Measurements from ENCODE around the gene TAF11L12. TPM values are rescaled to one million over a fixed set of nuclear protein-coding genes. Genes with fewer than 3 reads are reported as not detected.
"Not testable (repeated sequence)": the region's sequence is repeated elsewhere in the genome, so short reads cannot be mapped to it uniquely, and the experiment has no call there.

The TAF11L12 gene
- total RNA-seq, 1 donor from 2014 or later = not detected

DNA sequence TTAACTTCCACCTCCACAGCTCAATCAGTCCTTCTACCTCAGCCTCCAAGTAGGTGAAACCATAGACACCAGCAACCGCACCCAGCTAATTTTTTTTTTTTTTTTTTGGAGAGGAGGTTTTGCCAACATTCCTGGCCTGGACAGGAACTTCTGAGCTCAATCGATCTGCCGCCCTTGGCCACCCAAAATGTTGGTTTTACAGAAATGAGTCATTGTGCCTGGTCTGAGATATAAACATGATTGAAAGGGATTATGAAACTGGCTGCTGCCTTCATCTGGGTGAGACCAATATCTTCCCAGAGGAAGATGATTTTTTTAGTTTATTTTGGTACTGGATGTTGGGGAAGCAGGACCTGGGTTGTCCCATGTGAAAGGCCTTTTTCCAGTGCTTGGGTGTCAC is 9.2 kb downstream of the TAF11L12 start:
- Histone ChIP-seq H3K27ac (no peak overlapping the region), H3K36me3 (no peaks in the 10 kb centered on the region), H3K9me3 (no peaks in the 10 kb centered on the region), H3K4me1 (no peaks in the 10 kb centered on the region), H3K27me3 (no peaks in the 10 kb centered on the region), H3K4me3 (no peak overlapping the region)
- intact Hi-C loops (cut with DNase I) = no loop called here
- TF ChIP-seq POLR2A (IDR thresholded peaks at IDR 0.05) = no peak
- no peak for DNase-seq (ENCODE audit: extremely low spot score in 2 of 2)

- intact Hi-C loops (cut with DNase I) = no loop called here
- Histone ChIP-seq H3K27ac (no peak overlapping the region), H3K36me3 (no peaks in the 10 kb centered on the region), H3K4me3 (no peak overlapping the region), H3K9me3 (no peaks in the 10 kb centered on the region), H3K27me3 (no peaks in the 10 kb centered on the region), H3K4me1 (no peaks in the 10 kb centered on the region)
- no peak for TF ChIP-seq POLR2AphosphoS5 (IDR thresholded peaks at IDR 0.05; ENCODE audit: insufficient read depth in 1 of 2, low read depth in 1 of 2)
- no peak for TF ChIP-seq POLR2A (IDR thresholded peaks at IDR 0.05)
- no peak for TF ChIP-seq CTCF (IDR thresholded peaks at IDR 0.05)
- DNase-seq (ENCODE audit: extremely low spot score in 2 of 2) = no peak
Measured at GRCh38 chr5:17620627-17621026, 10.4 kb downstream of the TAF11L12 start.

DNA sequence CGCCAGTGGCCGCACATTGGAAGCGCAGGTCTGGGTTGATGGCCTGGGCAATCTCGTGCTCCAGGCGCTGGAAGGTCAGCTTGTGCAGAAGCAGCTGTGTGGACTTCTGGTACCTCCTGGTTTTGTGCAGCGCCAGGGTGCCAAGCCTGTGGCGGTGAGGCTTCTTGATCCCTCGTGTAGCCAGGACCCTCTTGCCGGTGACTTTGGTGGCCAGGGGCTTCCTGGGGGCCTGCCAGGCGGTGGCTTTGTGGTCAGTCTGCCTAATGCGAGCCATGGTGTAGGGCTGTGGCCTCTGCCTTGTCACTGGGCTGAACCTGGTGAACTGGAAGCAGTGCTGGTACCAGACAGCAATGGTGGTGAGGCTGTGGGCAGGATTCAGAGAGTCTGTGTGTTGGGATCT is 15.5 kb downstream of the TAF11L12 start:
- Histone ChIP-seq H3K27me3 (no peaks in the 10 kb centered on the region), H3K36me3 (no peaks in the 10 kb centered on the region), H3K4me1 (no peaks in the 10 kb centered on the region), H3K9me3 (no peaks in the 10 kb centered on the region), H3K4me3 (no peak overlapping the region), H3K27ac (no peak overlapping the region)
- intact Hi-C loops (cut with DNase I) = no loop called here
- TF ChIP-seq CTCF (IDR thresholded peaks at IDR 0.05) (no peak), POLR2A (IDR thresholded peaks at IDR 0.05) (no peak), POLR2AphosphoS5 (IDR thresholded peaks at IDR 0.05; ENCODE audit: insufficient read depth in 1 of 2, low read depth in 1 of 2) (no peak)
- DNase-seq (ENCODE audit: extremely low spot score in 2 of 2) = no peak

GRCh38 chr5:17631788-17632187 is 21.6 kb downstream of the TAF11L12 start, which contains the start of gene TAF11L13:
Gene TAF11L13 (plus strand): TSS chr5:17632088.
- intact Hi-C loops (cut with DNase I); H3K36me3 ChIP-seq; H3K4me1 ChIP-seq; DNase-seq (ENCODE audit: extremely low spot score in 2 of 2); H3K27ac ChIP-seq; H3K27me3 ChIP-seq; H3K9me3 ChIP-seq; H3K4me3 ChIP-seq: not testable (repeated sequence)

DNA sequence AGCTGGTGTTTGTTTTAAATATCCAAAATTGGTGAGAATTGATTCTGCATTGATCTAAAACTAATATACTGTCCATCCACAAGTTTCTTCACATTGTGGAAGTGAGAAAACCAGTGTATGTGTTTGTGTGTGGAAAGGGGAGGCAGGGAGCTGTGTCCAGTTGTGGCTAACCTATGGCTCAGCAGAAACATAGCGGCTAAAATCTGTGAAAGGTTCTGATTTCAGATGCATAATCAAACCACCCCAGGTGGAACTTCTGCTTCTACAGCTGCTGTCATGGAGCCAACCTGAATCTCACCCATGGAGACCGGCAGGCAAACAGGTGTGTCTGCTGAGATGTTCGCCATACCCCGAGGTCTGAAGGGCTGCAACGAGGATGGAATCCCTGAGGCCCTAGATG is 24.0 kb downstream of the TAF11L12 start, which contains the start of gene TAF11L14:
TAF11L14 (plus strand) TSS at position 301 of the 400 bp plus-strand sequence.
- intact Hi-C loops (cut with DNase I) = no loop called here
- no peaks in the 10 kb centered on the region for H3K27me3 ChIP-seq
- DNase-seq (ENCODE audit: extremely low spot score in 2 of 2) = no peak
- TF ChIP-seq POLR2AphosphoS5 (IDR thresholded peaks at IDR 0.05; ENCODE audit: insufficient read depth in 1 of 2, low read depth in 1 of 2) (no peak), POLR2A (IDR thresholded peaks at IDR 0.05) (no peak), CTCF (IDR thresholded peaks at IDR 0.05) (no peak)
- H3K4me3 ChIP-seq = no peak within 1 kb of the TSS
- no peak within 1 kb of the TSS for H3K27ac ChIP-seq
- no peaks in the 10 kb centered on the region for H3K4me1 ChIP-seq
- H3K9me3 ChIP-seq = no peaks in the 10 kb centered on the region
- H3K36me3 ChIP-seq = no peaks in the 10 kb centered on the region

DNA sequence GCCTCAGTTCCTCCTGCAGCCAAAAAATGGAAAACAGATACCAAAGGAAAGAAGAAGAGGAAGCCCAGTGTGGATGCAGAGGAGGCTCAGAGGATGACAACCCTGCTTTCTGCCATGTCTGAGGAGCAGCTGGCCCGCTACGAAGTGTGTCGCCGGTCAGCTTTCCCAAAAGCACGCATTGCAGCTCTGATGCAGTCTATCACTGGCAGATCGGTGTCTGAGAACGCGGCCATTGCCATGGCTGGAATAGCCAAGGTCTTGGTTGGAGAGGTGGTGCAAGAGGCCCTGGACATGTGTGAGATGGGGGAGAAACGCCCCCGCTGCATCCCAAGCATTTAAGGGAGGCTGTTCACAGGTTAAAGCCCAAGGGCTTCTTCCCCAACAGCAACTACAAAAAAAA is 39.0 kb downstream of the TAF11L12 start:
- H3K4me3 ChIP-seq; H3K27me3 ChIP-seq; H3K27ac ChIP-seq; H3K9me3 ChIP-seq; H3K36me3 ChIP-seq; intact Hi-C loops (cut with DNase I); H3K4me1 ChIP-seq; DNase-seq (ENCODE audit: extremely low spot score in 2 of 2): not testable (repeated sequence)

GRCh38 chr5:17655201-17655759 is 45.1 kb downstream of the TAF11L12 start:
- intact Hi-C loops (cut with DNase I); H3K4me3 ChIP-seq; DNase-seq (ENCODE audit: extremely low spot score in 2 of 2); H3K9me3 ChIP-seq; H3K27ac ChIP-seq; H3K4me1 ChIP-seq; H3K36me3 ChIP-seq; H3K27me3 ChIP-seq: not testable (repeated sequence)

Measured in vagina (tissue), 2 donors.